ENCODE measurements around the gene IRF5. TPM values are rescaled to one million over a fixed set of nuclear protein-coding genes. Genes with fewer than 3 reads are reported as not detected.

Gene IRF5
- total RNA-seq, 1 experiment from 2014 or later, result 8.8 TPM

- no peak for TF ChIP-seq POLR2AphosphoS5 (IDR thresholded peaks at IDR 0.05; ENCODE audit: low read depth, low read length)
- no peak for TF ChIP-seq SIN3A (IDR thresholded peaks at IDR 0.05; ENCODE audit: borderline replicate concordance, insufficient read depth, low read depth, low read length)
- no peak for TF ChIP-seq TCF7L2 (IDR thresholded peaks at IDR 0.05; ENCODE audit: low read depth, low read length)
- no peak for TF ChIP-seq CTCF (IDR thresholded peaks at IDR 0.05)
- no peak for TF ChIP-seq REST (IDR thresholded peaks at IDR 0.05; ENCODE audit: insufficient read depth in 1 of 2, low read depth in 2 of 2, low read length in 1 of 2)
- ATAC-seq (no peak), DNase-seq (ENCODE audit: low read depth, low spot score) (no peak)
- CTCF ChIA-PET, result no interaction called here
- Histone ChIP-seq H3K36me3 (ENCODE audit: control insufficient read depth, insufficient read depth, low read length) (no peaks in the 10 kb centered on the region), H3K4me1 (ENCODE audit: control insufficient read depth, insufficient read depth, low read length) (no peaks in the 10 kb centered on the region), H3K27me3 (ENCODE audit: control insufficient read depth, insufficient read depth, low read length) (no peaks in the 10 kb centered on the region), H3K4me3 (ENCODE audit: low read depth in 2 of 2, low read length in 2 of 2) (no peak overlapping the region), H3K9me3 (ENCODE audit: control insufficient read depth, insufficient read depth, low read depth, low read length) (no peaks in the 10 kb centered on the region), H3K27ac (ENCODE audit: low read length) (no peak overlapping the region)
- POLR2A ChIA-PET, result no interaction called here
- intact Hi-C loops (cut with micrococcal nuclease; ENCODE audit: unreplicated experiment), result loop anchor here (10.0 kb wide), 1 partner anchor 161 kb away; no protein-coding TSS in a partner anchor
- in situ Hi-C loops (cut with HindIII; ENCODE audit: low pct_unique_long_range_greater_than_20kb, low sequenced_read_pairs), result no loop called here
- no TSS peak for BruUV-seq (replicated peaks)
Observed at GRCh38 chr7:128933180-128933891, 4.4 kb upstream of the IRF5 start.

- no peak for ATAC-seq
- in situ Hi-C loops (cut with HindIII; ENCODE audit: low pct_unique_long_range_greater_than_20kb, low sequenced_read_pairs), result no loop called here
- no peak for TF ChIP-seq SIN3A (IDR thresholded peaks at IDR 0.05; ENCODE audit: borderline replicate concordance, insufficient read depth, low read depth, low read length)
- no peak for TF ChIP-seq POLR2AphosphoS5 (IDR thresholded peaks at IDR 0.05; ENCODE audit: low read depth, low read length)
- no peak for TF ChIP-seq REST (IDR thresholded peaks at IDR 0.05; ENCODE audit: insufficient read depth in 1 of 2, low read depth in 2 of 2, low read length in 1 of 2)
- TF ChIP-seq TCF7L2 (IDR thresholded peaks at IDR 0.05; ENCODE audit: low read depth, low read length), result no peak
- no peak for TF ChIP-seq CTCF (IDR thresholded peaks at IDR 0.05)
- intact Hi-C loops (cut with micrococcal nuclease; ENCODE audit: unreplicated experiment), result loop anchor here (10.0 kb wide), 1 partner anchor 160 kb away; no protein-coding TSS in a partner anchor
- Histone ChIP-seq H3K4me3 (ENCODE audit: low read depth in 2 of 2, low read length in 2 of 2) (no peak overlapping the region), H3K9me3 (ENCODE audit: control insufficient read depth, insufficient read depth, low read depth, low read length) (no peaks in the 10 kb centered on the region), H3K27ac (ENCODE audit: low read length) (no peak overlapping the region), H3K4me1 (ENCODE audit: control insufficient read depth, insufficient read depth, low read length) (no peaks in the 10 kb centered on the region), H3K27me3 (ENCODE audit: control insufficient read depth, insufficient read depth, low read length) (no peaks in the 10 kb centered on the region), H3K36me3 (ENCODE audit: control insufficient read depth, insufficient read depth, low read length) (no peaks in the 10 kb centered on the region)
- ChIA-PET CTCF (no interaction called here), POLR2A (no interaction called here)
- no peak for DNase-seq (ENCODE audit: low read depth, low spot score)
- BruUV-seq (replicated peaks), result no TSS peak
Observed at GRCh38 chr7:128934361-128935341, 3.1 kb upstream of the IRF5 start.
